Measurements from ENCODE around the gene LTF.

The LTF gene

GRCh38 chr3:46480491-46481195 is 15.9 kb upstream of the LTF start:
- ChIA-PET POLR2A (no interaction called here), CTCF (interaction anchor here (1.0 to 14.4 kb wide), 3 partner anchors 9 to 429 kb away, joined by 3 to 418 read pairs (median 23); no protein-coding TSS in a partner anchor)
- no peak for DNase-seq (ENCODE audit: low read depth, low spot score)
- TF ChIP-seq, protein P1, sequence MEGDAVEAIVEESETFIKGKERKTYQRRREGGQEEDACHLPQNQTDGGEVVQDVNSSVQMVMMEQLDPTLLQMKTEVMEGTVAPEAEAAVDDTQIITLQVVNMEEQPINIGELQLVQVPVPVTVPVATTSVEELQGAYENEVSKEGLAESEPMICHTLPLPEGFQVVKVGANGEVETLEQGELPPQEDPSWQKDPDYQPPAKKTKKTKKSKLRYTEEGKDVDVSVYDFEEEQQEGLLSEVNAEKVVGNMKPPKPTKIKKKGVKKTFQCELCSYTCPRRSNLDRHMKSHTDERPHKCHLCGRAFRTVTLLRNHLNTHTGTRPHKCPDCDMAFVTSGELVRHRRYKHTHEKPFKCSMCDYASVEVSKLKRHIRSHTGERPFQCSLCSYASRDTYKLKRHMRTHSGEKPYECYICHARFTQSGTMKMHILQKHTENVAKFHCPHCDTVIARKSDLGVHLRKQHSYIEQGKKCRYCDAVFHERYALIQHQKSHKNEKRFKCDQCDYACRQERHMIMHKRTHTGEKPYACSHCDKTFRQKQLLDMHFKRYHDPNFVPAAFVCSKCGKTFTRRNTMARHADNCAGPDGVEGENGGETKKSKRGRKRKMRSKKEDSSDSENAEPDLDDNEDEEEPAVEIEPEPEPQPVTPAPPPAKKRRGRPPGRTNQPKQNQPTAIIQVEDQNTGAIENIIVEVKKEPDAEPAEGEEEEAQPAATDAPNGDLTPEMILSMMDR (IDR thresholded peaks at IDR 0.05; ENCODE audit: insufficient read depth, low read length, missing control alignments) = no peak
- no peak overlapping the region for H3K4me3 ChIP-seq (ENCODE audit: low read depth, low read length)

DNA sequence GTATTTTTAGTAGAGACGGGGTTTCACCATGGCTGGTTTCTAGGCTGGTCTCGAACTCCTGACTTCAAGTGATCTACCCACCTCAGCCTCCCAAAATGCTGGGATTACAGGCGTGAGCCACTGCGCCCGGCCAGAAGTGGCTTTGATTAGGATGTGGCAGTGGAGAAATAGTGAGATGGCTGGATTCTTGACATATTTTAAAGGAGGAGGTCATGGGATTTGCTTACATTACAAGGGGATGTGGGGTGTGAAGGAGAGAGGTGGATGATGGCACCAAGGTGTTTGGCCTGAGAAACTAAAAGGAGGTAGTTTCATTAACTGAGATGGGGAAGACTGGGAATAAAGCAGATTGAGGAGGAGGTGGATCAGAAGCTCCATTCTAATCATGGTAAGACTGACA is 15.0 kb upstream of the LTF start:
- DNase-seq (ENCODE audit: low read depth, low spot score) = no peak
- TF ChIP-seq, protein P1 (IDR thresholded peaks at IDR 0.05; ENCODE audit: insufficient read depth, low read length, missing control alignments) = no peak
- ChIA-PET CTCF (interaction anchor here (1.0 to 14.4 kb wide), 3 partner anchors 10 to 430 kb away, joined by 3 to 418 read pairs (median 23); no protein-coding TSS in a partner anchor), POLR2A (no interaction called here)
- no peak overlapping the region for H3K4me3 ChIP-seq (ENCODE audit: low read depth, low read length)

DNA sequence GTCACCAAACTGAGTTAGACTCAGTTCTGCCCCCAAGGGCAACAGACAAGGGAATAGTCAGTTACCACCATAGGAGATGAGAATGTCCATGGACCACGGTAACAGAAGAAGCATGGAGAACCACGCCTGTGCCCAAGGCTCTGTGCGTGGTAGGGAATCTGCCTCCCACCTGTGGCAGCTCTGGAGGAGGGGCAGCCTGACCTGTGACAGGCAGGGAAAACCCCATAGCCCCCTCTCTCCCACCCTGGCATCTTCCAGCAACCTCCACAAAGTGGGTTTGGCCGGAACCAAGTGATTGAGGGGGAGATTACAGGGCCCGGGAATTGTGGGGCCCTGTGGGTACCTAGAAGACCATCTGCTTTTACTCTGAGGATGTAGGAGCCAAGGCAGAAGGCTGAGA is 14.3 kb upstream of the LTF start:
- no peak overlapping the region for H3K4me3 ChIP-seq (ENCODE audit: low read depth, low read length)
- TF ChIP-seq, protein P1 (IDR thresholded peaks at IDR 0.05; ENCODE audit: insufficient read depth, low read length, missing control alignments) = no peak
- CTCF ChIA-PET = no interaction called here
- POLR2A ChIA-PET = no interaction called here
- DNase-seq (ENCODE audit: low read depth, low spot score) = no peak

- POLR2A ChIA-PET = no interaction called here
- CTCF ChIA-PET = no interaction called here
- no peak for DNase-seq (ENCODE audit: low read depth, low spot score)
- TF ChIP-seq, protein P1 (IDR thresholded peaks at IDR 0.05; ENCODE audit: insufficient read depth, low read length, missing control alignments) = no peak
- no peak overlapping the region for H3K4me3 ChIP-seq (ENCODE audit: low read depth, low read length)
Observed at GRCh38 chr3:46478341-46478740, 13.6 kb upstream of the LTF start.

GRCh38 chr3:46477756-46478155 is 13.1 kb upstream of the LTF start:
- DNase-seq (ENCODE audit: low read depth, low spot score) = no peak
- CTCF ChIA-PET = interaction anchor here (5.7 kb wide), 1 partner anchor 10 kb away, joined by 46 read pairs; no protein-coding TSS in a partner anchor
- TF ChIP-seq, protein P1 (IDR thresholded peaks at IDR 0.05; ENCODE audit: insufficient read depth, low read length, missing control alignments) = no peak

DNA sequence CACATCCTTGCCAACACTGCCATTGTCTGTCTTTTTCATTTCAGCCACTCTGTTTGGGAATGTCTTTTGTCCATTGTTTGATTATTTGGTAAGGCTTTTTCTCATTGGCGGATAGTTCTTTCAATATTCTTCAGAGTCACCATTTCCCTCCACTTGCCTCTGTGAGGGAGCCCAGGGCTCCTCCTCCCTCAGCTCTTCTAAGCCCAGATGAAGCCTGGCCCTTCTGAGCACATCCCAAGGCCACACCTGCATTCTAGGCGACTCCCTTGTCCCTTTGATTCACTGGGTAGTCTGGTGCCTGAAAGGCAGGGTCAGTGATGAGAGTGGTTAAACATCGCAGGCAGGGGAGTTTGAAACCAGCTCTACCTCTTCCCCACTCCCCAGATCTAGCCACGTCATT is 12.4 kb upstream of the LTF start:
- ChIA-PET CTCF (interaction anchor here (2.2 to 5.7 kb wide), 2 partner anchors 7 to 11 kb away, joined by 5 to 46 read pairs; no protein-coding TSS in a partner anchor), POLR2A (no interaction called here)
- TF ChIP-seq, protein P1 (IDR thresholded peaks at IDR 0.05; ENCODE audit: insufficient read depth, low read length, missing control alignments) = no peak
- H3K4me3 ChIP-seq (ENCODE audit: low read depth, low read length) = no peak overlapping the region
- DNase-seq (ENCODE audit: low read depth, low spot score) = no peak

More at GRCh38 chr3:46477756-46478155, 13.1 kb upstream of the LTF start:
- POLR2A ChIA-PET = no interaction called here
- no peak overlapping the region for H3K4me3 ChIP-seq (ENCODE audit: low read depth, low read length)

Measured in AG04449 (cell line).